ENCODE results near the gene SNAI3.

The SNAI3 gene

GRCh38 chr16:88665570-88665969, 20.7 kb downstream of the SNAI3 start:
- no peak for DNase-seq (ENCODE audit: low spot score)

GRCh38 chr16:88665148-88665547, 21.2 kb downstream of the SNAI3 start:
- no peak for DNase-seq (ENCODE audit: low spot score)

GRCh38 chr16:88662843-88663606, 23.3 kb downstream of the SNAI3 start, which contains the start of gene MVD:
Gene MVD (minus strand): TSS chr16:88663091. CDS start chr16:88663080, 11 bp downstream.
- peak; percentile 98 for DNase-seq (ENCODE audit: low spot score)

- DNase-seq (ENCODE audit: low spot score) = no peak
These were observed 24.0 kb downstream of the SNAI3 start for GRCh38 chr16:88662222-88662842.

GRCh38 chr16:88661468-88661867, 24.8 kb downstream of the SNAI3 start:
- no peak for DNase-seq (ENCODE audit: low spot score)

GRCh38 chr16:88659160-88659559, 27.1 kb downstream of the SNAI3 start:
- no peak for DNase-seq (ENCODE audit: low spot score)

- no peak for DNase-seq (ENCODE audit: low spot score)
These were observed 27.6 kb downstream of the SNAI3 start for GRCh38 chr16:88658714-88659113.

- DNase-seq (ENCODE audit: low spot score) = no peak
These were observed 28.9 kb downstream of the SNAI3 start for GRCh38 chr16:88657371-88657770.

GRCh38 chr16:88656291-88656980, 29.9 kb downstream of the SNAI3 start:
- DNase-seq (ENCODE audit: low spot score) = no peak

- no peak for DNase-seq (ENCODE audit: low spot score)
These were observed 30.5 kb downstream of the SNAI3 start for GRCh38 chr16:88655733-88656281.

- DNase-seq (ENCODE audit: low spot score) = no peak
These were observed 31.1 kb downstream of the SNAI3 start for GRCh38 chr16:88655053-88655732.

- no peak for DNase-seq (ENCODE audit: low spot score)
These were observed 31.8 kb downstream of the SNAI3 start for GRCh38 chr16:88654363-88655052.

- DNase-seq (ENCODE audit: low spot score) = no peak
These were observed 32.5 kb downstream of the SNAI3 start for GRCh38 chr16:88653596-88654362.

GRCh38 chr16:88653101-88653500, 33.2 kb downstream of the SNAI3 start:
- DNase-seq (ENCODE audit: low spot score) = no peak

GRCh38 chr16:88652762-88653063, 33.6 kb downstream of the SNAI3 start:
- no peak for DNase-seq (ENCODE audit: low spot score)

- no peak for DNase-seq (ENCODE audit: low spot score)
These were observed 34.1 kb downstream of the SNAI3 start for GRCh38 chr16:88651989-88652761.

GRCh38 chr16:88651276-88651988, 34.9 kb downstream of the SNAI3 start:
- DNase-seq (ENCODE audit: low spot score) = no peak

GRCh38 chr16:88650749-88651275, 35.5 kb downstream of the SNAI3 start, which contains the start of gene CYBA:
Gene CYBA (minus strand): TSS chr16:88651053. CDS start chr16:88651013, 40 bp downstream.
- peak; percentile 27 for DNase-seq (ENCODE audit: low spot score)
